Measurements from ENCODE around the gene RGS3.

DNA sequence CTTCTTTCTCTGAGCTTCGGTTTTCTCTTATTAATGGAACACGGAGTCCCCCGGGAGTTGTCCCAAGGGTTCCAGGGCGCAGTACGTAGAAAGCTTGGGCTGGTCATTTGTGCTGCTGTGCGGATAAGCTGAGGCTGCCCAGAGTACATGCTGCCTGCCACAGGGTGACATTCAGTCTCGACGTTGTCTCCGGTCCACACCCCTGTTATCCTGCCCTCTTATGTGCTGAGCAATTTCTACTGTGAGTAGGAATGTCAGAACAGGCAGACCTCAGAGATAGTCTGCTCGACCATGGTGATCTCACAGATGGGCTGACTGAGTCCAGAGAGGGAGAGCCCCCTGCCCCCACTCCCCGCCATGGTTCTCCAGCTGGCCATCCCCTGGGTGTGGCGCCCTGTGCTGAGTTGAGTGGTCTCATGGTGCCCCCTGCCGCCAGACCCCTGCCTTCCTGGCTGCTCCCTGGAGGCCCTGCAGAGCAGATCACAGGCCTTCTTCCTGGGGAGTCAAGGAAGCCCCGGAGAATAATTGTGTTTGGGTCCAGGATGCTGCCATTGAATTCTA, 124.0 kb downstream of the RGS3 start:
- TF ChIP-seq, protein P1, sequence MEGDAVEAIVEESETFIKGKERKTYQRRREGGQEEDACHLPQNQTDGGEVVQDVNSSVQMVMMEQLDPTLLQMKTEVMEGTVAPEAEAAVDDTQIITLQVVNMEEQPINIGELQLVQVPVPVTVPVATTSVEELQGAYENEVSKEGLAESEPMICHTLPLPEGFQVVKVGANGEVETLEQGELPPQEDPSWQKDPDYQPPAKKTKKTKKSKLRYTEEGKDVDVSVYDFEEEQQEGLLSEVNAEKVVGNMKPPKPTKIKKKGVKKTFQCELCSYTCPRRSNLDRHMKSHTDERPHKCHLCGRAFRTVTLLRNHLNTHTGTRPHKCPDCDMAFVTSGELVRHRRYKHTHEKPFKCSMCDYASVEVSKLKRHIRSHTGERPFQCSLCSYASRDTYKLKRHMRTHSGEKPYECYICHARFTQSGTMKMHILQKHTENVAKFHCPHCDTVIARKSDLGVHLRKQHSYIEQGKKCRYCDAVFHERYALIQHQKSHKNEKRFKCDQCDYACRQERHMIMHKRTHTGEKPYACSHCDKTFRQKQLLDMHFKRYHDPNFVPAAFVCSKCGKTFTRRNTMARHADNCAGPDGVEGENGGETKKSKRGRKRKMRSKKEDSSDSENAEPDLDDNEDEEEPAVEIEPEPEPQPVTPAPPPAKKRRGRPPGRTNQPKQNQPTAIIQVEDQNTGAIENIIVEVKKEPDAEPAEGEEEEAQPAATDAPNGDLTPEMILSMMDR (tag by site-specific recombination; IDR thresholded peaks at IDR 0.05) = no peak
- TF ChIP-seq, protein P2, sequence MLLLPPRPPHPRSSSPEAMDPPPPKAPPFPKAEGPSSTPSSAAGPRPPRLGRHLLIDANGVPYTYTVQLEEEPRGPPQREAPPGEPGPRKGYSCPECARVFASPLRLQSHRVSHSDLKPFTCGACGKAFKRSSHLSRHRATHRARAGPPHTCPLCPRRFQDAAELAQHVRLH (tag by site-specific recombination; IDR thresholded peaks at IDR 0.05) = no peak
- TF ChIP-seq REPIN1 (tag by site-specific recombination; IDR thresholded peaks at IDR 0.05; ENCODE audit: low read depth) = no peak
- no peak for TF ChIP-seq ZNF398 (tag by site-specific recombination; IDR thresholded peaks at IDR 0.05)
- TF ChIP-seq REST (tag by site-specific recombination; IDR thresholded peaks at IDR 0.05) = no peak
- TF ChIP-seq MYNN (tag by site-specific recombination; IDR thresholded peaks at IDR 0.05; ENCODE audit: borderline replicate concordance) = no peak
- TF ChIP-seq PATZ1 (tag by site-specific recombination; IDR thresholded peaks at IDR 0.05) = no peak
- no peak for TF ChIP-seq ZNF362 (tag by site-specific recombination; IDR thresholded peaks at IDR 0.05)
- no peak for TF ChIP-seq ZNF354C (tag by site-specific recombination; IDR thresholded peaks at IDR 0.05; ENCODE audit: borderline replicate concordance, low read depth)

Measured in HEK293 (cell line).